Kidney epithelial cell (primary cell): ENCODE measurements around the gene LOC101059915.

Experiments
- DNase-seq: peaks from one replicate; pipeline ENCODE4 v3.0.0-alpha.2; 2010; ENCODE audit warnings: low read depth
- H3K27me3 ChIP-seq: 2 replicates; pipeline ENCODE4 v1.6.0; 2011; ENCODE audit warnings: low read length; ENCODE audit not compliant: control insufficient read depth, insufficient read depth
- H3K36me3 ChIP-seq: 2 replicates; pipeline ENCODE4 v1.5.1; 2011; ENCODE audit warnings: low read length; ENCODE audit not compliant: control insufficient read depth, insufficient read depth
- H3K4me3 ChIP-seq: 2 replicates; pipeline ENCODE4 v1.5.1; 2011; ENCODE audit warnings: low read depth, mild to moderate bottlenecking, control low read depth, low read length
- TF ChIP-seq, protein P1 (sequence below): IDR thresholded peaks from 2 replicates; pipeline ENCODE4 v1.5.1; 2011; ENCODE audit warnings: mild to moderate bottlenecking, moderate library complexity, low read length, control low read depth, inconsistent platforms; ENCODE audit not compliant: insufficient read depth, poor library complexity, severe bottlenecking

Gene LOC101059915

GRCh38 chrX:71650333-71650969, 16.9 kb upstream of the LOC101059915 start:
- Histone ChIP-seq H3K4me3 (no peak overlapping the region), H3K27me3 (no peaks in the 10 kb centered on the region), H3K36me3 (no peaks in the 10 kb centered on the region)
- no peak for DNase-seq
- TF ChIP-seq, protein P1, sequence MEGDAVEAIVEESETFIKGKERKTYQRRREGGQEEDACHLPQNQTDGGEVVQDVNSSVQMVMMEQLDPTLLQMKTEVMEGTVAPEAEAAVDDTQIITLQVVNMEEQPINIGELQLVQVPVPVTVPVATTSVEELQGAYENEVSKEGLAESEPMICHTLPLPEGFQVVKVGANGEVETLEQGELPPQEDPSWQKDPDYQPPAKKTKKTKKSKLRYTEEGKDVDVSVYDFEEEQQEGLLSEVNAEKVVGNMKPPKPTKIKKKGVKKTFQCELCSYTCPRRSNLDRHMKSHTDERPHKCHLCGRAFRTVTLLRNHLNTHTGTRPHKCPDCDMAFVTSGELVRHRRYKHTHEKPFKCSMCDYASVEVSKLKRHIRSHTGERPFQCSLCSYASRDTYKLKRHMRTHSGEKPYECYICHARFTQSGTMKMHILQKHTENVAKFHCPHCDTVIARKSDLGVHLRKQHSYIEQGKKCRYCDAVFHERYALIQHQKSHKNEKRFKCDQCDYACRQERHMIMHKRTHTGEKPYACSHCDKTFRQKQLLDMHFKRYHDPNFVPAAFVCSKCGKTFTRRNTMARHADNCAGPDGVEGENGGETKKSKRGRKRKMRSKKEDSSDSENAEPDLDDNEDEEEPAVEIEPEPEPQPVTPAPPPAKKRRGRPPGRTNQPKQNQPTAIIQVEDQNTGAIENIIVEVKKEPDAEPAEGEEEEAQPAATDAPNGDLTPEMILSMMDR, result no peak

DNA sequence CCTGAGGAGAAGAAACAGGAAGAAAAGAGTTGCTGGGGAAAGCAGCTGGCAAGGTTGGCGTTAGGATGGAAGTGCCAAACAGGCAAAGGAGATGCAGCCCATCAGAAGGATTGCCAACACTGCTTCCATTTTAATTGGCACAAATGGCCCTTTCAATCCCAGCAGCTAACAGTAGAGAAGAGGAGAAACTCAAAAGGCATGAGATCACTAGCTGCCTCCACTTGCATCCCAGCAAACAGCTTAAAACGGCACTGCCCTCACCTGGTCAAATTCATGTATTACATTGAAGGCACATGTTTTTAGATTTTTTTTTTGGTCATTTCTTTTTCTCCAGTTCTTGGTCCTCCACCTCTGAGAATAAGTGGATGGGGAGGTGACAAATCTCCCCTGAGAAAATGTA, 14.9 kb upstream of the LOC101059915 start:
- Histone ChIP-seq H3K4me3 (no peak overlapping the region), H3K27me3 (no peaks in the 10 kb centered on the region), H3K36me3 (no peaks in the 10 kb centered on the region)
- TF ChIP-seq, protein P1, result peak; percentile 51
- DNase-seq, result peak; percentile 16

DNA sequence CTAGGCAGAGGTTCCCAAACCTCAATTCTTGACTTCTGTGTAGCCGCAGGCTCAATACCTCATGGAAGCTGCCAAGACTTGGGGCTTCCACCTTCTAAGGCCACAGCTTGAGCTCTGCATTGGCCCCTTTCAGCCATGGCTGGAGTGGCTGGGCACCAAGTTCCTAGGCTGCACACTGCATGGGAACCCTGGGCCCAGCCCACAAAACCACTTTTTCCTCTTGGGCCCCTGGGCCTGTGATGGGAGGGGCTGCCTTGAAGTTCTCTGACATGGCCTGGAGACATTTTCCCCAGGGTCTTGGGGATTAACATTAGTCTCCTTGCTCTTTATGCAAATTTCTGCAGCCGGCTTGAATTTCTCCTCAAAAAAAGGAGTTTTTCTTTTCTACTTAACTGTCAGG, 14.0 kb upstream of the LOC101059915 start:
- TF ChIP-seq, protein P1, result no peak
- H3K36me3 ChIP-seq, result no peaks in the 10 kb centered on the region
- no peak overlapping the region for H3K4me3 ChIP-seq
- no peak for DNase-seq
- no peaks in the 10 kb centered on the region for H3K27me3 ChIP-seq

GRCh38 chrX:71657267-71657666, 10.1 kb upstream of the LOC101059915 start:
- no peaks in the 10 kb centered on the region for H3K27me3 ChIP-seq
- H3K36me3 ChIP-seq, result no peaks in the 10 kb centered on the region
- DNase-seq, result no peak
- H3K4me3 ChIP-seq, result no peak overlapping the region
- TF ChIP-seq, protein P1, result no peak

- no peak overlapping the region for H3K4me3 ChIP-seq
- H3K36me3 ChIP-seq, result no peaks in the 10 kb centered on the region
- TF ChIP-seq, protein P1, result no peak
- no peak for DNase-seq
- no peaks in the 10 kb centered on the region for H3K27me3 ChIP-seq
Observed at GRCh38 chrX:71659342-71659741, 8.0 kb upstream of the LOC101059915 start.

DNA sequence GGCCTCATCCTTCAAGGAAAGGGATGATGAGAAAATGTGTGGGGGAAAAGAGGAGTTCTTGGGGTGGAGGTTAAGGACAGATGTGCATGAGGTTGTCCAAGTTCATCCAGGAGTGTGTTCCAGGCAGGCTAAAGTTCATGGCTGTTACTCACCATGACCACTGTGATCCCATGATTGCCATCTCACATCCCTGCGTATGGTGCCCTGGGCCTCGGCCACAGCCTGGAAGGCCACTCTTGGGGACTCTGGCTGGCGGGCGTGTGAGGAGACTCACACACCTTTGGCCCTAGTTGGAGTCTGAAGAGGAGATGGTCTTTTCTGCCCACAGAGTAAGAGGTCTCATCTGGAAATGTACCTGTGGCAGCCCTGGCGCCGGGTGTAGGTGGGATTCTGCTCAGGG, 7.4 kb upstream of the LOC101059915 start:
- Histone ChIP-seq H3K4me3 (no peak overlapping the region), H3K36me3 (no peaks in the 10 kb centered on the region), H3K27me3 (no peaks in the 10 kb centered on the region)
- TF ChIP-seq, protein P1, result no peak
- DNase-seq, result no peak
